Esophagus squamous epithelium (tissue), 4 donors: ENCODE measurements around the gene CHI3L1.

Experiments
- POLR2A ChIP-seq, 4 donors: fragments of 450-650 bp; IDR thresholded peaks; one replicate each; pipeline ENCODE4 v1.6.1; 2017; ENCODE audit warnings: antibody characterized with exemption in 4 of 4, mild to moderate bottlenecking in 4 of 4, moderate library complexity in 3 of 4
- TF ChIP-seq, protein P1 (sequence below), 6 experiments: fragments of 450-650 bp in 4 of 6; fragments of 200-600 bp in 2 of 6; sonication (generic) in 2 of 6; IDR thresholded peaks; one replicate each; pipeline ENCODE4 v1.5.1; 2016 to 2019; ENCODE audit warnings: antibody characterized with exemption in 6 of 6, mild to moderate bottlenecking in 4 of 6, moderate library complexity in 4 of 6

GRCh38 chr1:203146537-203146936 lies 40.0 kb downstream of the CHI3L1 start:
- TF ChIP-seq, protein P1, sequence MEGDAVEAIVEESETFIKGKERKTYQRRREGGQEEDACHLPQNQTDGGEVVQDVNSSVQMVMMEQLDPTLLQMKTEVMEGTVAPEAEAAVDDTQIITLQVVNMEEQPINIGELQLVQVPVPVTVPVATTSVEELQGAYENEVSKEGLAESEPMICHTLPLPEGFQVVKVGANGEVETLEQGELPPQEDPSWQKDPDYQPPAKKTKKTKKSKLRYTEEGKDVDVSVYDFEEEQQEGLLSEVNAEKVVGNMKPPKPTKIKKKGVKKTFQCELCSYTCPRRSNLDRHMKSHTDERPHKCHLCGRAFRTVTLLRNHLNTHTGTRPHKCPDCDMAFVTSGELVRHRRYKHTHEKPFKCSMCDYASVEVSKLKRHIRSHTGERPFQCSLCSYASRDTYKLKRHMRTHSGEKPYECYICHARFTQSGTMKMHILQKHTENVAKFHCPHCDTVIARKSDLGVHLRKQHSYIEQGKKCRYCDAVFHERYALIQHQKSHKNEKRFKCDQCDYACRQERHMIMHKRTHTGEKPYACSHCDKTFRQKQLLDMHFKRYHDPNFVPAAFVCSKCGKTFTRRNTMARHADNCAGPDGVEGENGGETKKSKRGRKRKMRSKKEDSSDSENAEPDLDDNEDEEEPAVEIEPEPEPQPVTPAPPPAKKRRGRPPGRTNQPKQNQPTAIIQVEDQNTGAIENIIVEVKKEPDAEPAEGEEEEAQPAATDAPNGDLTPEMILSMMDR (IDR thresholded peaks at IDR 0.05), result no peak
- TF ChIP-seq POLR2A (IDR thresholded peaks at IDR 0.05), result no peak
